Neural cell (in vitro differentiated cells): Measurements from ENCODE around the gene ZBTB14. TPM values are rescaled to one million over a fixed set of nuclear protein-coding genes. Genes with fewer than 3 reads are reported as not detected.

Source experiments
- H2AFZ ChIP-seq: fragments of 200-600, 300-800 bp; sonication (generic), shearing (Covaris generic); 2 replicates; pipeline ENCODE4 v1.6.0; 2014; ENCODE audit warnings: low read depth, mild to moderate bottlenecking, antibody characterized with exemption, low read length, moderate library complexity
- H3F3A ChIP-seq: fragments of 200-600 bp; shearing (Covaris generic); 2 replicates; pipeline ENCODE4 v1.6.1; 2016; ENCODE audit warnings: mild to moderate bottlenecking, moderate library complexity, mixed read lengths, antibody characterized with exemption, low read length; ENCODE audit not compliant: insufficient read depth, poor library complexity, severe bottlenecking
- H3K27ac ChIP-seq: fragments of 200-600, 300-800 bp; sonication (generic), shearing (Covaris generic); 2 replicates; pipeline ENCODE4 v1.5.1; 2014; ENCODE audit warnings: mild to moderate bottlenecking, low read length, moderate library complexity
- H3K27me3 ChIP-seq: fragments of 300-800, 200-600 bp; sonication (generic), shearing (Covaris generic); 2 replicates; pipeline ENCODE4 v1.6.0; 2014; ENCODE audit warnings: mild to moderate bottlenecking, low read depth, low read length, moderate library complexity; ENCODE audit not compliant: insufficient read depth
- H3K36me3 ChIP-seq: fragments of 300-800, 200-600 bp; sonication (generic), shearing (Covaris generic); 2 replicates; pipeline ENCODE4 v1.5.1; 2014; ENCODE audit warnings: mild to moderate bottlenecking, antibody characterized with exemption, low read length, moderate library complexity; ENCODE audit not compliant: insufficient read depth
- H3K4me2 ChIP-seq: fragments of 300-800, 200-600 bp; sonication (generic), shearing (Covaris generic); 2 replicates; pipeline ENCODE4 v1.6.0; 2014; ENCODE audit warnings: mild to moderate bottlenecking, low read length
- H3K4me3 ChIP-seq: fragments of 300-800, 200-600 bp; sonication (generic), shearing (Covaris generic); 2 replicates; pipeline ENCODE4 v1.5.1; 2014; ENCODE audit warnings: mild to moderate bottlenecking, low read length, moderate library complexity
- H3K79me2 ChIP-seq: fragments of 200-600 bp; shearing (Covaris generic); replicated peaks from 2 replicates; pipeline ENCODE4 v1.6.0; 2014; ENCODE audit warnings: mild to moderate bottlenecking, low read length, moderate library complexity; ENCODE audit not compliant: insufficient read depth
- H3K9ac ChIP-seq: fragments of 300-800, 200-600 bp; sonication (generic), shearing (Covaris generic); 2 replicates; pipeline ENCODE4 v1.6.1; 2016; ENCODE audit warnings: mild to moderate bottlenecking, low read length, mixed read lengths
- H3K9me2 ChIP-seq: fragments of 200-600 bp; shearing (Covaris generic); 2 replicates; pipeline ENCODE4 v1.6.1; 2016; ENCODE audit warnings: mild to moderate bottlenecking, low read length, mixed read lengths; ENCODE audit not compliant: insufficient read depth
- H3K9me3 ChIP-seq: fragments of 200-600, 300-800 bp; sonication (generic), shearing (Covaris generic); 2 replicates; pipeline ENCODE4 v1.6.1; 2016; ENCODE audit warnings: mild to moderate bottlenecking, mixed run types, low read length, moderate library complexity, mixed read lengths
- H4K20me1 ChIP-seq: fragments of 200-600 bp; shearing (Covaris generic); 2 replicates; pipeline ENCODE4 v1.6.1; 2016; ENCODE audit warnings: mild to moderate bottlenecking, mixed run types; ENCODE audit not compliant: insufficient read depth
- CTCF ChIP-seq: fragments of 450-650 bp; IDR thresholded peaks from 2 replicates; pipeline ENCODE4 v1.5.1; 2014; ENCODE audit warnings: antibody characterized with exemption, mild to moderate bottlenecking, moderate library complexity; ENCODE audit not compliant: poor library complexity, severe bottlenecking
- EP300 ChIP-seq: fragments of 450-650 bp; conservative IDR thresholded peaks from 2 replicates; pipeline ENCODE4 v1.6.1; 2014; ENCODE audit warnings: antibody characterized with exemption, mild to moderate bottlenecking, moderate library complexity; ENCODE audit not compliant: poor library complexity, severe bottlenecking
- EZH2 ChIP-seq: fragments of 200-600, 300-800 bp; shearing (Covaris generic), sonication (generic); IDR thresholded peaks from 2 replicates; pipeline ENCODE4 v1.6.1; 2014; ENCODE audit warnings: antibody characterized with exemption, low read length, borderline replicate concordance, mild to moderate bottlenecking; ENCODE audit not compliant: insufficient read depth, poor library complexity, severe bottlenecking
- MXI1 ChIP-seq: fragments of 450-650 bp; conservative IDR thresholded peaks from 2 replicates; pipeline ENCODE4 v1.6.1; 2014; ENCODE audit warnings: antibody characterized with exemption, mild to moderate bottlenecking; ENCODE audit not compliant: poor library complexity, severe bottlenecking
- POLR2AphosphoS5 ChIP-seq: IDR thresholded peaks from 2 replicates; pipeline ENCODE4 v1.6.1; 2012
- RAD21 ChIP-seq: fragments of 450-650 bp; conservative IDR thresholded peaks from 2 replicates; pipeline ENCODE4 v1.6.1; 2014; ENCODE audit warnings: antibody characterized with exemption, mild to moderate bottlenecking, moderate library complexity
- SMC3 ChIP-seq: fragments of 450-650 bp; conservative IDR thresholded peaks from 2 replicates; pipeline ENCODE4 v1.6.1; 2014; ENCODE audit warnings: antibody characterized with exemption, mild to moderate bottlenecking, moderate library complexity; ENCODE audit not compliant: poor library complexity
- TAF1 ChIP-seq: IDR thresholded peaks from 2 replicates; pipeline ENCODE4 v1.6.1; 2012; ENCODE audit warnings: low read depth
- polyA plus RNA-seq: library from polyadenylated mRNA; depleted of rRNA; stranded (reverse); fragments of >200 nt; gene quantifications from 2 replicates; pipeline ENCODE4 v1.2.3, GENCODE V29; 2014
- TF ChIP-seq, protein P1 (sequence below): IDR thresholded peaks from 2 replicates; pipeline ENCODE4 v1.6.1; 2012; ENCODE audit warnings: borderline replicate concordance

ZBTB14 gene
- polyA plus RNA-seq, 1 donor from 2014 or later = 33.5 TPM

- Histone ChIP-seq H3K4me3 (no peak overlapping the region), H3K79me2 (no peaks in the 10 kb centered on the region), H3K36me3 (no peaks in the 10 kb centered on the region), H3K9me2 (no peaks in the 10 kb centered on the region), H3K27ac (no peak overlapping the region), H3F3A (no peaks in the 10 kb centered on the region), H3K9ac (no peak overlapping the region), H2AFZ (no peak overlapping the region), H4K20me1 (no peaks in the 10 kb centered on the region), H3K4me2 (no peak overlapping the region), H3K9me3 (no peaks in the 10 kb centered on the region), H3K27me3 (no peaks in the 10 kb centered on the region)
- TF ChIP-seq EZH2 (no peak), RAD21 (no peak), MXI1 (no peak), TAF1 (no peak), SMC3 (no peak), EP300 (no peak), CTCF (no peak)
- TF ChIP-seq, protein P1, sequence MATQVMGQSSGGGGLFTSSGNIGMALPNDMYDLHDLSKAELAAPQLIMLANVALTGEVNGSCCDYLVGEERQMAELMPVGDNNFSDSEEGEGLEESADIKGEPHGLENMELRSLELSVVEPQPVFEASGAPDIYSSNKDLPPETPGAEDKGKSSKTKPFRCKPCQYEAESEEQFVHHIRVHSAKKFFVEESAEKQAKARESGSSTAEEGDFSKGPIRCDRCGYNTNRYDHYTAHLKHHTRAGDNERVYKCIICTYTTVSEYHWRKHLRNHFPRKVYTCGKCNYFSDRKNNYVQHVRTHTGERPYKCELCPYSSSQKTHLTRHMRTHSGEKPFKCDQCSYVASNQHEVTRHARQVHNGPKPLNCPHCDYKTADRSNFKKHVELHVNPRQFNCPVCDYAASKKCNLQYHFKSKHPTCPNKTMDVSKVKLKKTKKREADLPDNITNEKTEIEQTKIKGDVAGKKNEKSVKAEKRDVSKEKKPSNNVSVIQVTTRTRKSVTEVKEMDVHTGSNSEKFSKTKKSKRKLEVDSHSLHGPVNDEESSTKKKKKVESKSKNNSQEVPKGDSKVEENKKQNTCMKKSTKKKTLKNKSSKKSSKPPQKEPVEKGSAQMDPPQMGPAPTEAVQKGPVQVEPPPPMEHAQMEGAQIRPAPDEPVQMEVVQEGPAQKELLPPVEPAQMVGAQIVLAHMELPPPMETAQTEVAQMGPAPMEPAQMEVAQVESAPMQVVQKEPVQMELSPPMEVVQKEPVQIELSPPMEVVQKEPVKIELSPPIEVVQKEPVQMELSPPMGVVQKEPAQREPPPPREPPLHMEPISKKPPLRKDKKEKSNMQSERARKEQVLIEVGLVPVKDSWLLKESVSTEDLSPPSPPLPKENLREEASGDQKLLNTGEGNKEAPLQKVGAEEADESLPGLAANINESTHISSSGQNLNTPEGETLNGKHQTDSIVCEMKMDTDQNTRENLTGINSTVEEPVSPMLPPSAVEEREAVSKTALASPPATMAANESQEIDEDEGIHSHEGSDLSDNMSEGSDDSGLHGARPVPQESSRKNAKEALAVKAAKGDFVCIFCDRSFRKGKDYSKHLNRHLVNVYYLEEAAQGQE = no peak
Measured at GRCh38 chr18:5300476-5301010, 5.0 kb upstream of the ZBTB14 start.

DNA sequence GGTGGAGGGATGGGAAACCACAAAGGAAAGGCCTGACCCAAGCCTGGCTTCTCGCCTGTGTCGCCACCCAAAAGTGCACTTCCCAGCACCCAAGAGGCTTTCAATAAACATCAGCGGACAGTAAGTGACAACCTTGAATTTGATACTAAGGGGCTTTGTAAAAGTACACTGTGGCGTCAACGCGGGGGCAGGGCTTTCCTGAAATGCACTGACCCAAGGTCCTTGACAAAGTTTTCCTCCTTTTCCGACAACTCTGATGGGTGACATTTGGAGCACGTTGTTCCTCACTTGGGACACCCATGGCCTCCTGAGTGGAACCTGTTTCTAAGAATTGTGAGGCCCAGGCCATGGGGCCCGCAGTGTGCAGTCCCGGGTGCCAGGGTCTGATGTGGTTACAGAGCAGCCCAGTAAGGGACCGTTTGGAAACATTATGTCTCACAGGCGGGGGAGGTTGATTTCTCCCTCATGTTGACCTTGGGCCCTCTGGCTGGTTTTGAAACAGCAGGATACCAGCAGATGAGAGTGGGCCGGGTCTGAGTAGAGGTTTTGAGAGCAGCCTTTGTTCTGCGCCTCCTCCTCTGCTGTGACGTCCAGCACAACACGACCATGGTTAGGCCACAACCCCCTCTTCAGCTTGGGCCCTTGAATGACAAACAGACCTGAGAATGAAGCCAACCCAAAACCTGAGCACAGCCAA is 2.8 kb upstream of the ZBTB14 start:
- H3K4me3 ChIP-seq = no peak overlapping the region
- no peaks in the 10 kb centered on the region for H3K79me2 ChIP-seq
- H2AFZ ChIP-seq = no peak overlapping the region
- H3K9me3 ChIP-seq = no peaks in the 10 kb centered on the region
- no peak overlapping the region for H3K9ac ChIP-seq
- H3F3A ChIP-seq = peaks cover 9% of the 10 kb centered on the region
- no peaks in the 10 kb centered on the region for H4K20me1 ChIP-seq
- H3K9me2 ChIP-seq = no peaks in the 10 kb centered on the region
- no peak overlapping the region for H3K4me2 ChIP-seq
- H3K27ac ChIP-seq = no peak overlapping the region
- no peaks in the 10 kb centered on the region for H3K27me3 ChIP-seq
- H3K36me3 ChIP-seq = no peaks in the 10 kb centered on the region
- TF ChIP-seq POLR2AphosphoS5 (no peak), MXI1 (no peak), CTCF (no peak), RAD21 (no peak), EP300 (no peak), EZH2 (no peak), TAF1 (no peak), SMC3 (no peak)
- TF ChIP-seq, protein P1 = no peak
